CD4-positive, alpha-beta T cell (primary cell): ENCODE measurements around the gene RAB9A. TPM values are rescaled to one million over a fixed set of nuclear protein-coding genes. Genes with fewer than 3 reads are reported as not detected.

Source experiments
- ATAC-seq: fragments of 200-7000 bp; cut with Tn5 transposase; one replicate; pipeline ENCODE4 v1.10.0; 2022; ENCODE audit warnings: mild to moderate bottlenecking; ENCODE audit not compliant: poor library complexity
- CTCF ChIA-PET: fragments of 350-600 bp; sonication (Branson Sonifier 250); formaldehyde crosslinking; loops from one replicate; lab custom pipeline; 2021; ENCODE audit warnings: antibody characterized with exemption, inconsistent platforms; lab: Charles Lee
- POLR2A ChIA-PET: fragments of 350-600 bp; sonication (Branson Sonifier 250); formaldehyde crosslinking; loops from one replicate; lab custom pipeline; 2021; ENCODE audit warnings: antibody characterized with exemption, inconsistent platforms; lab: Charles Lee
- DNase-seq, 14 experiments: peaks; one replicate each; pipeline ENCODE4 v3.0.0-alpha.2; 2013 to 2020; ENCODE audit warnings: mixed read lengths in 2 of 14
- H3K27ac ChIP-seq, 2 donors: one replicate each; pipeline versions ENCODE4 v1.5.1 to v1.7.0; 2013; ENCODE audit warnings: low read length in 2 of 2, low read depth in 1 of 2, mild to moderate bottlenecking in 1 of 2
- H3K27me3 ChIP-seq, 2 experiments: 1 replicate in 1 of 2; 2 replicates in 1 of 2; pipeline versions ENCODE4 v1.6.1 to v1.7.0; 2013; ENCODE audit warnings: low read length in 2 of 2, control low read depth in 1 of 2, mild to moderate bottlenecking in 1 of 2, moderate library complexity in 1 of 2; ENCODE audit not compliant: insufficient read depth in 2 of 2, control insufficient read depth in 1 of 2
- H3K36me3 ChIP-seq: one replicate; pipeline ENCODE4 v1.6.1; 2013; ENCODE audit warnings: low read length, control low read depth; ENCODE audit not compliant: insufficient read depth
- H3K4me1 ChIP-seq: one replicate; pipeline ENCODE4 v1.6.1; 2013; ENCODE audit warnings: low read length, control low read depth; ENCODE audit not compliant: insufficient read depth
- H3K4me3 ChIP-seq: one replicate; pipeline ENCODE4 v1.5.1; 2013; ENCODE audit warnings: mild to moderate bottlenecking, low read length, moderate library complexity
- H3K9me3 ChIP-seq, 2 experiments: 1 replicate in 1 of 2; 2 replicates in 1 of 2; pipeline versions ENCODE4 v1.6.1 to v1.7.0; 2013; ENCODE audit warnings: low read length in 2 of 2, mild to moderate bottlenecking in 2 of 2, control low read depth in 1 of 2, moderate library complexity in 1 of 2; ENCODE audit not compliant: control insufficient read depth in 1 of 2, insufficient read depth in 1 of 2
- H3K27ac Mint-ChIP-seq: one replicate; pipeline ENCODE4 v1.8.0; 2020; ENCODE audit warnings: mixed read lengths
- H3K27me3 Mint-ChIP-seq: one replicate; pipeline ENCODE4 v1.8.0; 2021; ENCODE audit warnings: mixed read lengths
- H3K36me3 Mint-ChIP-seq: one replicate; pipeline ENCODE4 v1.8.0; 2021; ENCODE audit warnings: low read depth, mixed read lengths
- H3K4me1 Mint-ChIP-seq: one replicate; pipeline ENCODE4 v1.8.0; 2021; ENCODE audit warnings: low read depth, mixed read lengths
- H3K4me3 Mint-ChIP-seq: one replicate; pipeline ENCODE4 v1.8.0; 2020; ENCODE audit warnings: mild to moderate bottlenecking, mixed read lengths
- H3K9me3 Mint-ChIP-seq: one replicate; pipeline ENCODE4 v1.8.0; 2020; ENCODE audit warnings: mixed read lengths
- intact Hi-C, 2 experiments: fragments of 100-400 bp; cut with DNase I in 1 of 2; cut with micrococcal nuclease in 1 of 2; formaldehyde crosslinking; loops; one replicate each; pipeline versions ENCODE4 v1.15.1 to v1.9.0; 2023 to 2025; cut with DNase I, micrococcal nuclease
- total RNA-seq, 174 experiments: library from RNA in 2 of 174; stranded (reverse) in 2 of 174; gene quantifications; one replicate each; pipeline ENCODE4 v1.2.3 and lab custom pipeline; 2021 to 2026
- TF ChIP-seq, protein P1 (sequence below): fragments of 200-600 bp; IDR thresholded peaks from one replicate; pipeline ENCODE4 v1.8.0; 2022; ENCODE audit warnings: antibody characterized with exemption, mild to moderate bottlenecking

RAB9A gene
- total RNA-seq, 2 experiments from 2014 or later: 21.4 to 25.2 TPM

- Histone ChIP-seq H3K36me3 (peaks cover 63% of the 10 kb centered on the region), H3K4me1 (peaks cover 3% of the 10 kb centered on the region), H3K27me3 (no peaks in the 10 kb centered on the region), H3K27ac (no peak overlapping the region), H3K9me3 (no peaks in the 10 kb centered on the region), H3K4me3 (no peak overlapping the region)
- H3K9me3 Mint-ChIP-seq: no peaks in the 10 kb centered on the region
- no peaks in the 10 kb centered on the region for H3K27me3 Mint-ChIP-seq
- no peak overlapping the region for H3K4me3 Mint-ChIP-seq
- POLR2A ChIA-PET: interaction anchor here (0.7 to 1.4 kb wide), 4 partner anchors 20 to 267 kb away, joined by 3 to 10 read pairs (median 4); partner anchors contain the start of genes OFD1, RAB9A and TRAPPC2
- CTCF ChIA-PET: interaction anchor here (1.2 kb wide), 1 partner anchor 276 kb away, joined by 3 read pairs; no protein-coding TSS in a partner anchor
- peak in 4 of 14 experiments; percentile 21 to 56 (median 27) for DNase-seq
- H3K27ac Mint-ChIP-seq: peak overlapping the region; percentile 63
- ATAC-seq: peak; percentile 87
- H3K36me3 Mint-ChIP-seq: peaks cover 75% of the 10 kb centered on the region
- intact Hi-C loops: loop anchor here (5.0 to 10.0 kb wide), 2 partner anchors 248 to 1570 kb away; no protein-coding TSS in a partner anchor
- TF ChIP-seq, protein P1, sequence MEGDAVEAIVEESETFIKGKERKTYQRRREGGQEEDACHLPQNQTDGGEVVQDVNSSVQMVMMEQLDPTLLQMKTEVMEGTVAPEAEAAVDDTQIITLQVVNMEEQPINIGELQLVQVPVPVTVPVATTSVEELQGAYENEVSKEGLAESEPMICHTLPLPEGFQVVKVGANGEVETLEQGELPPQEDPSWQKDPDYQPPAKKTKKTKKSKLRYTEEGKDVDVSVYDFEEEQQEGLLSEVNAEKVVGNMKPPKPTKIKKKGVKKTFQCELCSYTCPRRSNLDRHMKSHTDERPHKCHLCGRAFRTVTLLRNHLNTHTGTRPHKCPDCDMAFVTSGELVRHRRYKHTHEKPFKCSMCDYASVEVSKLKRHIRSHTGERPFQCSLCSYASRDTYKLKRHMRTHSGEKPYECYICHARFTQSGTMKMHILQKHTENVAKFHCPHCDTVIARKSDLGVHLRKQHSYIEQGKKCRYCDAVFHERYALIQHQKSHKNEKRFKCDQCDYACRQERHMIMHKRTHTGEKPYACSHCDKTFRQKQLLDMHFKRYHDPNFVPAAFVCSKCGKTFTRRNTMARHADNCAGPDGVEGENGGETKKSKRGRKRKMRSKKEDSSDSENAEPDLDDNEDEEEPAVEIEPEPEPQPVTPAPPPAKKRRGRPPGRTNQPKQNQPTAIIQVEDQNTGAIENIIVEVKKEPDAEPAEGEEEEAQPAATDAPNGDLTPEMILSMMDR: no peak
- H3K4me1 Mint-ChIP-seq: peaks cover 20% of the 10 kb centered on the region
Measured at GRCh38 chrX:13755254-13755653, 66.3 kb downstream of the RAB9A start.

DNA sequence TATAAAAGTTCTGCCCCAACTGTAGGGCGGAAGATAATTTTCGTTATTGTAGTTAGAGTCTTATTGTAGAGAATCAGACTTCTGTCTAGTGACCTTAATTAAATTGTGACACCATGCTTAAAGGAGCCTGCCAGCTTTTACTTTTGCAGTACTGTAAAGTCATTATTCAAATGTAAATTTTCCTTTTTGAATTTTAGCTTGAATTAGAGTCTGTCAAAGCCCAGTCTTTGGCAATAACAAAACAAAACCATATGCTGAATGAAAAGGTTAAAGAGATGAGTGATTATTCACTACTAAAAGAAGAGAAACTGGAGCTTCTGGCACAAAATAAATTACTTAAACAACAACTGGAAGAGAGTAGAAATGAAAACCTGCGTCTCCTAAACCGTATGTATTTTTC lies 67.5 kb downstream of the RAB9A start:
- Mint-ChIP-seq H3K27ac (no peak overlapping the region), H3K4me1 (peaks cover 17% of the 10 kb centered on the region)
- POLR2A ChIA-PET: no interaction called here

GRCh38 chrX:13759152-13759718 lies 70.3 kb downstream of the RAB9A start:
- Mint-ChIP-seq H3K27me3 (no peaks in the 10 kb centered on the region), H3K36me3 (peaks cover 79% of the 10 kb centered on the region), H3K27ac (no peak overlapping the region), H3K9me3 (no peaks in the 10 kb centered on the region), H3K4me3 (no peak overlapping the region), H3K4me1 (peaks cover 10% of the 10 kb centered on the region)
- TF ChIP-seq, protein P1: no peak
- no peaks in the 10 kb centered on the region for H3K27me3 ChIP-seq
- no peak overlapping the region for H3K27ac ChIP-seq
- H3K9me3 ChIP-seq: no peaks in the 10 kb centered on the region
- DNase-seq (no peak), ATAC-seq (no peak)
- ChIA-PET POLR2A (no interaction called here), CTCF (no interaction called here)
- intact Hi-C loops: loop anchor here (5.0 to 10.0 kb wide), 2 partner anchors 252 to 1566 kb away; no protein-coding TSS in a partner anchor
- peaks cover 81% of the 10 kb centered on the region for H3K36me3 ChIP-seq
- H3K4me1 ChIP-seq: no peaks in the 10 kb centered on the region
- no peak overlapping the region for H3K4me3 ChIP-seq

More for the DNA sequence above, 67.5 kb downstream of the RAB9A start:
- Histone ChIP-seq H3K9me3 (no peaks in the 10 kb centered on the region), H3K4me3 (no peak overlapping the region), H3K4me1 (no peaks in the 10 kb centered on the region), H3K27me3 (no peaks in the 10 kb centered on the region), H3K36me3 (peaks cover 66% of the 10 kb centered on the region), H3K27ac (no peak overlapping the region)
- ATAC-seq: no peak
- CTCF ChIA-PET: interaction anchor here (0.7 kb wide), 1 partner anchor 1157 kb away, joined by 3 read pairs; no protein-coding TSS in a partner anchor
- Mint-ChIP-seq H3K36me3 (peaks cover 75% of the 10 kb centered on the region), H3K4me3 (no peak overlapping the region), H3K27me3 (no peaks in the 10 kb centered on the region), H3K9me3 (no peaks in the 10 kb centered on the region)
- TF ChIP-seq, protein P1: no peak
- no peak for DNase-seq
- intact Hi-C loops: loop anchor here (5.0 to 10.0 kb wide), 2 partner anchors 249 to 1568 kb away; no protein-coding TSS in a partner anchor

Other genes starting within 250 kb of the RAB9A start
- not detected for gene EGFL6, start 119.5 kb upstream of the RAB9A start, total RNA-seq
- gene TCEANC, start 36.0 kb upstream of the RAB9A start, total RNA-seq: 1 to 10 TPM; 6.5 to 8.3 TPM
- 10 to 100 TPM; 21.4 to 22.3 TPM for gene TRAPPC2, start 45.5 kb downstream of the RAB9A start, total RNA-seq
- gene OFD1, start 45.6 kb downstream of the RAB9A start, total RNA-seq: 10 to 100 TPM; 59.1 to 60.0 TPM
- gene GPM6B, start 128.0 kb downstream of the RAB9A start, total RNA-seq: not detected